Heart left ventricle (tissue), 13 donors: ENCODE results near the gene CACNA2D3.

Source experiments
- CTCF ChIP-seq, 12 donors: fragments of 200-600 bp; sonication (generic) in 4 of 12; IDR thresholded peaks; one replicate each; pipeline versions ENCODE4 v1.5.0 to v1.8.0; 2018 to 2022; ENCODE audit warnings: antibody characterized with exemption in 12 of 12, mild to moderate bottlenecking in 5 of 12
- POLR2A ChIP-seq, 2 donors: fragments of 450-650 bp; IDR thresholded peaks; one replicate each; pipeline ENCODE4 v1.6.1; 2017; ENCODE audit warnings: antibody characterized with exemption in 2 of 2, mild to moderate bottlenecking in 2 of 2, moderate library complexity in 2 of 2
- donor health status: ischemic (EF 13 %, LVEDD 7.1; RV severe dilation, severe dysfunction).
- donor health status: DM: no; HTN: yes; CAD: no.
- donor health status: DM: no; HTN: no; CAD: no.
- donor health status: ischemic (EF 25% LVEDD 6.9; RV normal size, moderate dysfunction).
- donor health status: ischemic (EF 25% LVEDD 5.7; RV mildly dilated, moderate dysfunction).
- donor health status: ischemic (EF 35%, LVEDD 5.7; RV mildly dilated, moderate dysfunction).
- donor health status: nonischemic (EF 11% LVEDD 7.7; RV severe dilation, severe dysfunction).
- donor health status: DM: yes; HTN: yes; CAD: no.
- donor health status: PGD.
- donor health status: ischemic (EF 29% LVEDD 5.4; RV normal size, mild dysfunction).
- donor health status: nonischemic (EF 23%, LVEDD 6.1; RV moderate dilation, normal function).

GRCh38 chr3:54132685-54133084 lies 10.3 kb downstream of the CACNA2D3 start:
- TF ChIP-seq CTCF (IDR thresholded peaks at IDR 0.05) (no peak), POLR2A (IDR thresholded peaks at IDR 0.05) (no peak)
